Mesothelial cell of epicardium (in vitro differentiated cells): ENCODE results near the gene JARID2. TPM values are rescaled to one million over a fixed set of nuclear protein-coding genes. Genes with fewer than 3 reads are reported as not detected.

Experiments
- DNase-seq, 2 experiments: peaks; one replicate each; pipeline ENCODE4 v3.0.0; 2021; ENCODE audit warnings: low spot score in 2 of 2; ENCODE audit not compliant: unreplicated experiment in 2 of 2
- H3K27ac Mint-ChIP-seq: 2 replicates; pipeline ENCODE4 v1.8.0; 2021; ENCODE audit warnings: mixed read lengths
- H3K27me3 Mint-ChIP-seq: 2 replicates; pipeline ENCODE4 v1.8.0; 2021; ENCODE audit warnings: low read depth, mixed read lengths
- H3K36me3 Mint-ChIP-seq: 2 replicates; pipeline ENCODE4 v1.8.0; 2021; ENCODE audit warnings: mixed read lengths
- H3K4me1 Mint-ChIP-seq: 2 replicates; pipeline ENCODE4 v1.8.0; 2021; ENCODE audit warnings: mixed read lengths
- H3K4me3 Mint-ChIP-seq: 2 replicates; pipeline ENCODE4 v1.8.0; 2021; ENCODE audit warnings: mild to moderate bottlenecking, moderate library complexity, mixed read lengths
- H3K9me3 Mint-ChIP-seq: 2 replicates; pipeline ENCODE4 v1.8.0; 2021; ENCODE audit warnings: mixed read lengths
- total RNA-seq: library from RNA; stranded (reverse); gene quantifications from 3 replicates; pipeline ENCODE4 v1.2.1, GENCODE V29; 2021
- TF ChIP-seq, protein P1 (sequence below): fragments of 200-600 bp; sonication (generic); IDR thresholded peaks from one replicate; pipeline ENCODE4 v1.5.0; 2021; ENCODE audit warnings: antibody characterized with exemption; ENCODE audit not compliant: unreplicated experiment

The JARID2 gene
- total RNA-seq, 1 donor from 2014 or later: 35.3 TPM

DNA sequence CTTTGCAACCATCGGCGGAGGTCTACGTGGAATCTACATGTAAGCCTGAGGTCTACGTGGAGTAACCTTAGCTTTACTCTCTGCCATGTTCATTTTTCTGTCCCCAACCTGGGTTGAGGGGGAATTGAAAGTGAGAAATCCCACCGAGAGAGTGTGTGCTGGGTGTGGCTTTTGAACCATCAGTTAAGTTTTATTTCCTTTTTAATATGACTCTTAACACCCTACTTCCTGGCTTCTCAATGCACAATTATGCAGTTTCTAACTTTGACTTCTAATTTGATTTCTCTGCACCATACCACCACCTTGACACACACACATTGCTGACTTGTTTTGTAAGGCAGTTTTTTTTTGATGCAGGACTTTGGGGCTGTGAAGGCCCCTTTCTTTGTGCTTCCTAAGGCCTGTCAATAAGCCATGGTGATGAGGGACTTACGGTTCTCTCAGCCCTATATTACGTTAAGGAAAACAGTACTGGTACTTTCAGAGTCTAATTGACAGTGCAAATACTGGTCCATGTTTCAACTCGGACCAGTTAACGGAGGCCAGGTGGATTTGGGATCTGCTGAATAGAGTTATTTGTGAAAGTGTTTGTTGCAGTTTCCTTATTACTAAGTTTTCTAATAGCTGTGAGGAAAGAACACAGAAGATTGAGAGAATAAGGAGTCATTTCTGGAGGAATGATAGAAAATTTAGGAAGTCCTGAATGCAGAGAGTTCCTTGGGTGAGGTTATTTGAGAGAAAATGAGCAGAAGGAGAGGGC is 206.5 kb downstream of the JARID2 start:
- TF ChIP-seq, protein P1, sequence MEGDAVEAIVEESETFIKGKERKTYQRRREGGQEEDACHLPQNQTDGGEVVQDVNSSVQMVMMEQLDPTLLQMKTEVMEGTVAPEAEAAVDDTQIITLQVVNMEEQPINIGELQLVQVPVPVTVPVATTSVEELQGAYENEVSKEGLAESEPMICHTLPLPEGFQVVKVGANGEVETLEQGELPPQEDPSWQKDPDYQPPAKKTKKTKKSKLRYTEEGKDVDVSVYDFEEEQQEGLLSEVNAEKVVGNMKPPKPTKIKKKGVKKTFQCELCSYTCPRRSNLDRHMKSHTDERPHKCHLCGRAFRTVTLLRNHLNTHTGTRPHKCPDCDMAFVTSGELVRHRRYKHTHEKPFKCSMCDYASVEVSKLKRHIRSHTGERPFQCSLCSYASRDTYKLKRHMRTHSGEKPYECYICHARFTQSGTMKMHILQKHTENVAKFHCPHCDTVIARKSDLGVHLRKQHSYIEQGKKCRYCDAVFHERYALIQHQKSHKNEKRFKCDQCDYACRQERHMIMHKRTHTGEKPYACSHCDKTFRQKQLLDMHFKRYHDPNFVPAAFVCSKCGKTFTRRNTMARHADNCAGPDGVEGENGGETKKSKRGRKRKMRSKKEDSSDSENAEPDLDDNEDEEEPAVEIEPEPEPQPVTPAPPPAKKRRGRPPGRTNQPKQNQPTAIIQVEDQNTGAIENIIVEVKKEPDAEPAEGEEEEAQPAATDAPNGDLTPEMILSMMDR: no peak
- Mint-ChIP-seq H3K27me3 (no peaks in the 10 kb centered on the region), H3K36me3 (peaks cover 24% of the 10 kb centered on the region), H3K9me3 (no peaks in the 10 kb centered on the region), H3K4me3 (no peak overlapping the region), H3K4me1 (peaks cover 29% of the 10 kb centered on the region), H3K27ac (no peak overlapping the region)
- DNase-seq: no peak

- peaks cover 29% of the 10 kb centered on the region for H3K4me1 Mint-ChIP-seq
- no peak for DNase-seq
- no peaks in the 10 kb centered on the region for H3K27me3 Mint-ChIP-seq
- H3K9me3 Mint-ChIP-seq: no peaks in the 10 kb centered on the region
- peaks cover 24% of the 10 kb centered on the region for H3K36me3 Mint-ChIP-seq
- H3K27ac Mint-ChIP-seq: no peak overlapping the region
- TF ChIP-seq, protein P1: no peak
- H3K4me3 Mint-ChIP-seq: no peak overlapping the region
Measured at GRCh38 chr6:15453186-15453585, 207.3 kb downstream of the JARID2 start.

- Mint-ChIP-seq H3K27ac (no peak overlapping the region), H3K4me1 (peaks cover 31% of the 10 kb centered on the region), H3K36me3 (peaks cover 24% of the 10 kb centered on the region), H3K4me3 (no peak overlapping the region), H3K9me3 (no peaks in the 10 kb centered on the region), H3K27me3 (no peaks in the 10 kb centered on the region)
- no peak for DNase-seq
- TF ChIP-seq, protein P1: no peak
Measured at GRCh38 chr6:15453622-15454021, 207.8 kb downstream of the JARID2 start.

- no peak overlapping the region for H3K4me3 Mint-ChIP-seq
- no peak overlapping the region for H3K27ac Mint-ChIP-seq
- peaks cover 36% of the 10 kb centered on the region for H3K4me1 Mint-ChIP-seq
- TF ChIP-seq, protein P1: no peak
- H3K27me3 Mint-ChIP-seq: no peaks in the 10 kb centered on the region
- peaks cover 21% of the 10 kb centered on the region for H3K36me3 Mint-ChIP-seq
- no peaks in the 10 kb centered on the region for H3K9me3 Mint-ChIP-seq
- DNase-seq: no peak
Measured at GRCh38 chr6:15456422-15456821, 210.6 kb downstream of the JARID2 start.

- H3K27ac Mint-ChIP-seq: no peak overlapping the region
Measured at GRCh38 chr6:15457121-15457650, 211.3 kb downstream of the JARID2 start.

More at GRCh38 chr6:15457121-15457650, 211.3 kb downstream of the JARID2 start:
- TF ChIP-seq, protein P1: no peak
- H3K36me3 Mint-ChIP-seq: peaks cover 21% of the 10 kb centered on the region
- H3K9me3 Mint-ChIP-seq: no peaks in the 10 kb centered on the region
- H3K4me1 Mint-ChIP-seq: peaks cover 40% of the 10 kb centered on the region
- no peaks in the 10 kb centered on the region for H3K27me3 Mint-ChIP-seq
- no peak overlapping the region for H3K4me3 Mint-ChIP-seq
- no peak for DNase-seq
